ENCODE measurements around the gene SMC3.

DNA sequence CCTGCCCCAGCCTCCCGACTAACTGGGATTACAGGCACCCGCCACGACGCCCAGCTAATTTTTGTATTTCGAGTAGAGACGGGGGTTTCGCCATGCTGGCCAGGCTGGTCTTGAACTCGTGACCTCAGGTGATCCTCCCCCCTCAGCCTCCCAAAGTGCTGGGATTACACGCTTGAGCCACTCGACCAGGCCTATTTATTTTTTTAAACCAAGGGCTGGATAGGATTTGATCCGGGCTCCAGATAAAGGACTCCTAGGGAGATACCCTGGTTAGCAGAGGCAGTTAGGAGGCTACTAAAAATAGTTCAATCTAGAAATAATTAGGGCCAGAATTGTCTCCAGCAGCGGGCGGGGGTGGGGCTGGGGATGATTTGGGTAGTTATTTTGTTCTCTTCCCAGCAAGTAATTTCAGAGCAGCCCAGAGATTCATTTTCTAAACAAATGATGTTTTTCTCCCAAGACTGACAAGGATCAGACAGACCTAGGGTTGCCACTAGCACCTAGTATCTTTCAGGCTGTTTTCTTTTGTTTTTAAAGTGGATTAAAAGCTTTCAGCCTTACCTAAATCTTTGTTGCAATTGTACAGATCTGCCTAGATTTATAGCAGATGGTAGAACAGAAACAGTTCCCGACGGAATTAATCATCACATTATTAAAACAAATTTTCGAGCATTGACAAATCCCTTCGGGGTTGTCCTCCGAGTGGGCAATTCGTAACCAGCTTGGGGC lies 859 bp upstream of the SMC3 start:
- TF ChIP-seq, protein P1, sequence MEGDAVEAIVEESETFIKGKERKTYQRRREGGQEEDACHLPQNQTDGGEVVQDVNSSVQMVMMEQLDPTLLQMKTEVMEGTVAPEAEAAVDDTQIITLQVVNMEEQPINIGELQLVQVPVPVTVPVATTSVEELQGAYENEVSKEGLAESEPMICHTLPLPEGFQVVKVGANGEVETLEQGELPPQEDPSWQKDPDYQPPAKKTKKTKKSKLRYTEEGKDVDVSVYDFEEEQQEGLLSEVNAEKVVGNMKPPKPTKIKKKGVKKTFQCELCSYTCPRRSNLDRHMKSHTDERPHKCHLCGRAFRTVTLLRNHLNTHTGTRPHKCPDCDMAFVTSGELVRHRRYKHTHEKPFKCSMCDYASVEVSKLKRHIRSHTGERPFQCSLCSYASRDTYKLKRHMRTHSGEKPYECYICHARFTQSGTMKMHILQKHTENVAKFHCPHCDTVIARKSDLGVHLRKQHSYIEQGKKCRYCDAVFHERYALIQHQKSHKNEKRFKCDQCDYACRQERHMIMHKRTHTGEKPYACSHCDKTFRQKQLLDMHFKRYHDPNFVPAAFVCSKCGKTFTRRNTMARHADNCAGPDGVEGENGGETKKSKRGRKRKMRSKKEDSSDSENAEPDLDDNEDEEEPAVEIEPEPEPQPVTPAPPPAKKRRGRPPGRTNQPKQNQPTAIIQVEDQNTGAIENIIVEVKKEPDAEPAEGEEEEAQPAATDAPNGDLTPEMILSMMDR (IDR thresholded peaks at IDR 0.05): no peak
- TF ChIP-seq EP300 (IDR thresholded peaks at IDR 0.05) (no peak), HEYL (CRISPR knock-in tag; IDR thresholded peaks at IDR 0.05) (no peak), CHD2 (IDR thresholded peaks at IDR 0.05; ENCODE audit: low read length, partially characterized antibody) (peak; percentile 13), ZSCAN20 (CRISPR knock-in tag; IDR thresholded peaks at IDR 0.05) (no peak), POLR2AphosphoS2 (conservative IDR thresholded peaks at IDR 0.05; ENCODE audit: low read length) (no peak), POLR2A (IDR thresholded peaks at IDR 0.05; ENCODE audit: low read length) (no peak), RCOR1 (IDR thresholded peaks at IDR 0.05; ENCODE audit: low read depth, low read length) (no peak), CEBPB (IDR thresholded peaks at IDR 0.05) (no peak)
- TF ChIP-seq, protein P2, sequence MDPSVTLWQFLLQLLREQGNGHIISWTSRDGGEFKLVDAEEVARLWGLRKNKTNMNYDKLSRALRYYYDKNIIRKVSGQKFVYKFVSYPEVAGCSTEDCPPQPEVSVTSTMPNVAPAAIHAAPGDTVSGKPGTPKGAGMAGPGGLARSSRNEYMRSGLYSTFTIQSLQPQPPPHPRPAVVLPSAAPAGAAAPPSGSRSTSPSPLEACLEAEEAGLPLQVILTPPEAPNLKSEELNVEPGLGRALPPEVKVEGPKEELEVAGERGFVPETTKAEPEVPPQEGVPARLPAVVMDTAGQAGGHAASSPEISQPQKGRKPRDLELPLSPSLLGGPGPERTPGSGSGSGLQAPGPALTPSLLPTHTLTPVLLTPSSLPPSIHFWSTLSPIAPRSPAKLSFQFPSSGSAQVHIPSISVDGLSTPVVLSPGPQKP (IDR thresholded peaks at IDR 0.05; ENCODE audit: low read depth, low read length): no peak
- TF ChIP-seq, protein P3, sequence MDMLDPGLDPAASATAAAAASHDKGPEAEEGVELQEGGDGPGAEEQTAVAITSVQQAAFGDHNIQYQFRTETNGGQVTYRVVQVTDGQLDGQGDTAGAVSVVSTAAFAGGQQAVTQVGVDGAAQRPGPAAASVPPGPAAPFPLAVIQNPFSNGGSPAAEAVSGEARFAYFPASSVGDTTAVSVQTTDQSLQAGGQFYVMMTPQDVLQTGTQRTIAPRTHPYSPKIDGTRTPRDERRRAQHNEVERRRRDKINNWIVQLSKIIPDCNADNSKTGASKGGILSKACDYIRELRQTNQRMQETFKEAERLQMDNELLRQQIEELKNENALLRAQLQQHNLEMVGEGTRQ (IDR thresholded peaks at IDR 0.05): no peak
